PC-3 (cell line): ENCODE measurements around the gene OPRL1.

ENCODE experiments used
- EZH2 ChIP-seq: fragments of 300-600 bp; sonication (generic); IDR thresholded peaks from one replicate; pipeline ENCODE4 v1.6.1; 2017; ENCODE audit warnings: antibody characterized with exemption, mild to moderate bottlenecking, low read length; ENCODE audit not compliant: unreplicated experiment
- EZH2phosphoT487 ChIP-seq: fragments of 300-600 bp; sonication (generic); IDR thresholded peaks from 2 replicates; pipeline ENCODE4 v1.6.1; 2018; ENCODE audit warnings: mild to moderate bottlenecking, antibody characterized with exemption, low read length, borderline replicate concordance
- TF ChIP-seq, protein P1 (sequence below): fragments of 300-600 bp; sonication (generic); conservative IDR thresholded peaks from 2 replicates; pipeline ENCODE4 v1.5.1; 2017; ENCODE audit warnings: antibody characterized with exemption, low read depth, mild to moderate bottlenecking, low read length

DNA sequence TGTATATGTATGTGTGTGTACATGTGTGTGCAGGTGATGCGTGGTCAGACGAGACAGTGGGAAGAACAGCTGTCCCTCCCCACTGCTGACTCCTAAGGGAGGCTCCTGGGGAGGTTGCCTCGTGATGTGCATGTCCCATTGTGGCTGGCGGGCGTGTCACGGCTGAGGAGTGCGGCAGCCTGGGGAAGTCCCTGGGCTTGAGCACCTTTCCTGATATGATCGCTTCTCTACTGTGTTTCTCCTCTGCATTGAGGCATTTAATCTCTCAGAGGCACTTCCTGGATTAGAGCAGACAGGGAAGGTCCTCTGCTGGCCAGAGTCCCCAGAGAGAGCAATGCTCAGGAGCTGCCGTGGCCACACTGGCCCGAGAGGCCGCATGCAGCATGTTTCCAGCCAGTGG, 16.0 kb downstream of the OPRL1 start:
- TF ChIP-seq, protein P1, sequence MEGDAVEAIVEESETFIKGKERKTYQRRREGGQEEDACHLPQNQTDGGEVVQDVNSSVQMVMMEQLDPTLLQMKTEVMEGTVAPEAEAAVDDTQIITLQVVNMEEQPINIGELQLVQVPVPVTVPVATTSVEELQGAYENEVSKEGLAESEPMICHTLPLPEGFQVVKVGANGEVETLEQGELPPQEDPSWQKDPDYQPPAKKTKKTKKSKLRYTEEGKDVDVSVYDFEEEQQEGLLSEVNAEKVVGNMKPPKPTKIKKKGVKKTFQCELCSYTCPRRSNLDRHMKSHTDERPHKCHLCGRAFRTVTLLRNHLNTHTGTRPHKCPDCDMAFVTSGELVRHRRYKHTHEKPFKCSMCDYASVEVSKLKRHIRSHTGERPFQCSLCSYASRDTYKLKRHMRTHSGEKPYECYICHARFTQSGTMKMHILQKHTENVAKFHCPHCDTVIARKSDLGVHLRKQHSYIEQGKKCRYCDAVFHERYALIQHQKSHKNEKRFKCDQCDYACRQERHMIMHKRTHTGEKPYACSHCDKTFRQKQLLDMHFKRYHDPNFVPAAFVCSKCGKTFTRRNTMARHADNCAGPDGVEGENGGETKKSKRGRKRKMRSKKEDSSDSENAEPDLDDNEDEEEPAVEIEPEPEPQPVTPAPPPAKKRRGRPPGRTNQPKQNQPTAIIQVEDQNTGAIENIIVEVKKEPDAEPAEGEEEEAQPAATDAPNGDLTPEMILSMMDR: no peak
- TF ChIP-seq EZH2 (no peak), EZH2phosphoT487 (no peak)
